ENCODE data around the gene TIAM2.
"Not testable (repeated sequence)": the region's sequence is repeated elsewhere in the genome, so short reads cannot be mapped to it uniquely, and the experiment has no call there.

TIAM2 gene

DNA sequence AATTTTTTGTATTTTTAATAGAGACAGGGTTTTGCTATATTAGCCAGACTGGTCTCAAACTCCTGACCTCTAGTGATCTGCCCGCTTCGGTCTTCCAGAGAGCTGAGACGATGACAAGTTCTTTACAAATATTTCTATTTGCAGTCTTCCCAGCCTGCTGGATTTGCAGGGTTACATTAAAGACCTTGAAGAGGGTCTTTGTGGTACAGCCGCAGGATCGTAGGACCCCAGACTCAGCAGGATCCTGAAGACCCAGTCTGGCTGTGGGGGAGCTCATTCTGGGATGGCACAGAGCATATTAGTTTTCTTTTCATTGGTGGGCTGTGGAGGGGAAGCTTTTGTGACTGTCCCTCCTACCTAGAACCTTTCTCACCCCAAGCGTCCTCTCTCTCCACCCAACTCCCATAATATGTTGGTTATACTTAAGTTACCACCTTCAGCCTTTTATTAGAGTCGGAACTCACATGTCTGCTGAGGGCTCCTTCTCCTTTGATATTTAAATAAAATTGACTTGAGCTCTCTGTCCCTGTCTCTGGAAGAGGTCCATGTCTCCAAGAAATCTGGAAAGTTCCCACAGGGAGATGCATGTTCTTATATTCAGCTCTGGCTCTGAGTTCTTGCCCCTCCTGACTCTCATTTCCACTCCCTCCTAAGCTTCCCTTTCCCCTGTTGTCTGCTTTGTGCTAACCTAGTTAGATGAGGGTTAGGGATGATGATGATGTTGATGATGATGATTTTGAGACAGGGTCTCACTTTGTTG is 72.0 kb downstream of the TIAM2 start:
- no peak for FAIRE-seq

DNA sequence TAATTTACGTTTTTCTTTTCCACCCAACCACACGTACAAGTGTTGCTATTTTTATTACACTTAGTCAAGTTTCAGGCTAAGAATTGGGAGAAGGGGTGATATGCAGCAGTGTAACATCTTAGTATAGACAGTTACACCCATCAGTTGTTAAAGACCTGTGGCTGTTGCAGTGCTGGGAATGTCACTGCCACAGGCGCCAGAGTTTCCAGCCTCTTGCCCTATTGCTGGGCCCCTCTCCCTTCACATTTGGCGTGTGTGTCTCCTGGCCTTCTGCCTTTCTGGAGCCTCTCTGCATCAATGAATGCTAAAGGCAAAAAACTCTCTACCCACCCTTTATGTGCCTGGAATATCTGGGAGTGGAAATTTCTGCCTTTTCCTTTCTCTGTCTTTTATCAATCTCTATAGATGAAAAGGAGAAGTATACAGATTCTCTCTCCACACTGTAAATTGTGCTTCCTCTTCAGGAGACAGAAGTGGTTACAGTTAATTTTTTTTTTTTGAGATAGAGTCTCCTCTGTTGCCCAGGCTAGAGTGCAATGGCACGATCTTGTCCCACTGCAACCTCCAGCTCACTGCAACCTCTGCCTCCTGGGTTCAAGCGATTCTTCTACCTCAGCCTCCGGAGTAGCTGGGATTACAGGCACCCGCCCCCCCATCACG is 73.0 kb downstream of the TIAM2 start:
- no peak for FAIRE-seq

DNA sequence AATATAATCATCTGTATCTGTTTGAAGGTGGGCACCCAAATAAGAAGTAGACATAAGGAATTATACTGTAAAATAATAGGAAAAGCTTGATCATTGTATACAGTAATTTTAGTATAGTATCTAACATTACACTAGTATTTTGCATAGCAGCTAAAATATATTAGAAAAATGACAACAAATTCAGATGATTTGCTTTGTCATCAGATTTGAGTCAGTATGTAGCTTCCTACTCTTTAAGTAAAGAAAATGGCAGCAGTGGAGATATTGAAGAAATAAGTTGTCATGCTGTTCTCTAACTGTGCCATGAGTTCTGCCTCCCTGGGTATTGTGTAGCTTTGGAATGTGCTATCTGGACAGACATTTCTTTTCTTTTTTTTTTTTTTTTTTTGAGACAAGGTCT is 74.4 kb downstream of the TIAM2 start:
- FAIRE-seq: no peak

DNA sequence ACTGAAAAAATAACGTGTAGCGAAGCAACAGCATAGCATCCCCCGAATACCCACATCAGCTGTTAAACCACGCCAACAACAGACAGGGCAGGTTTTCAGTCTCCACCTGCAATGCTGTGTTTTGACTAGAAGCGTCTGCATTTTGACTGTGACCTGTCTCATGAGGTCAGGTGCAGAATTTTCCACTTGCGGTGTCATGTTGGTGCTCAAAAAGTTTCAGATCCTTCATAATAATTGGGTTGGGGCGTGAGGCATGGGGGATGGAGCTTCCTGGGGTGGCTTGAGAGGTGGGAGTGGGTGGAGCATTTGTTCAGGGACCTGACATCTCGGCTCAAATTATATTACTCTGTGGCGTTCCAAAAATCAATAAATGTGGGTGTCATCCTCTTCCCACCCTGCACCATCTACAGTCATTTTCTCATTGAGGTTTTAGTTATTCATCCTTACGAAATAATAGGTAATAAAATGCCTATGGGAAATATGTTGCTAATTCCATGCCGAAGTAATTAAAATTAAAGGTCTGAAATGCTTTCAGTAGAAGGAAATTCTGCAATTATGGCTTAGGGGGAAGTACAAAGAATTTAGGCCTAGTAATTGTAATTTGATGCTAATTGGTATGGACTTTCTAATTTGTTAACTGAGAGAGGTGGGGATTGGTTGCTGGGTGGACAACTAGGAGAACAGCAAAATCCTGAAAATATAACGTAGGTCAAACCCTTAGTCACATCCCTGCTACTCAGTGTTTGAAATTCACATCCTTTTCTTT is 81.0 kb downstream of the TIAM2 start:
- FAIRE-seq: no peak

DNA sequence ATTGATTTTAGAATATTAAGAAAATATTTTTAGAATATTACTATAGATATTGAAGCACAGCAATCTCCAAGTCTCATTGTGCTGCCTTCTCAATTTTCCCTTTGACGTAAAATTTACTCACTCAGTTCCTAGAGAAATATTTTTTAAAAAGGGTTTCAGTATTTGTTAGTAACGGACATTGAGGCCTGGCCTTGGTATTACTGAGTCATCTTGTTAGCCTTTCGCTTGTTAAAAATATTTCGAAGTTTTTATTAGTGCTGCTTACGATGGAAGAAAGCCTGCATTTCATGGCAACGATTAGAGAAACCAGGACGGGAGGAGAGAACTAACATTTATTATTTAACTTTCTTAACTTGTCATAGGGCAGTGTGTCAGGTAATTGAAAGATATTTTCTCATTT is 82.2 kb downstream of the TIAM2 start:
- no peak for FAIRE-seq

DNA sequence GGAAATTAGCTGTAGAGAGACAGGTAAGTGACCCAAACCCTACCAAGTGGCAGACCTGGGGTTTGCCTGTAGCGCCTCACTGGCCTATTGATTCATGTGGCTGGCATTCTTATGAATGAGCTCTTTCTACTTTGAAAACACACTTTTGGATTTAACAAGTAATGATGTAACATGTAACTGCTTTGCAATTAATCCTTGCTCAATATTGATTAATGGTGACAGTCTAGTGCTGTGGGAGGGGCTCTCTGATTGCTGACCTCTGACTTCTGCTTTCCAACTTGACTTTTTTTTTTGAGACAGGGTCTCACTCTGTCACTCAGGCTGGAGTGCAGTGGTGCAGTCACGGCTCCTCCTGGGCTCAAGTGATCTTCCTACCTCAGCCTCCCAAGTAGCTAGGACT is 82.7 kb downstream of the TIAM2 start:
- no peak for FAIRE-seq

DNA sequence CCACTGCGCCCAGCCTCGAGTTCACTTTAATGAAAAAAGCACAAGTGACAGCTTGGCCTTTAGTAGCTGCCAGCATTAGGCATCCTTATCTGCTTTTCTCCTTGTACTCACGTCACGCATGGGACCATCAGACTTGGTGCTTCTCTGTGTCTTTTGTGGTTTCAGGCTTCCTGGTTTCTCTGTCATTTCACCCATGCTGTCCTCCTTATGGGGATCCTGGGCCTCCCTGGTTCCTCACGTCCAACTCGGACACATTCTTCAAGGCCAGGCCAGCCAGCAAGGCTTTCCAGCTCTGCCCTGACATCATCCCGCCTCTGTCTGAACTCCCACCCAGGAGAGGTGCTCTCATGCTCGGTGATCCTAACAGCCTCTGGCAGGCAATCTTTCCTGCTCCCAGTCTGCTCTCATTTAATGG is 83.2 kb downstream of the TIAM2 start:
- no peak for FAIRE-seq

DNA sequence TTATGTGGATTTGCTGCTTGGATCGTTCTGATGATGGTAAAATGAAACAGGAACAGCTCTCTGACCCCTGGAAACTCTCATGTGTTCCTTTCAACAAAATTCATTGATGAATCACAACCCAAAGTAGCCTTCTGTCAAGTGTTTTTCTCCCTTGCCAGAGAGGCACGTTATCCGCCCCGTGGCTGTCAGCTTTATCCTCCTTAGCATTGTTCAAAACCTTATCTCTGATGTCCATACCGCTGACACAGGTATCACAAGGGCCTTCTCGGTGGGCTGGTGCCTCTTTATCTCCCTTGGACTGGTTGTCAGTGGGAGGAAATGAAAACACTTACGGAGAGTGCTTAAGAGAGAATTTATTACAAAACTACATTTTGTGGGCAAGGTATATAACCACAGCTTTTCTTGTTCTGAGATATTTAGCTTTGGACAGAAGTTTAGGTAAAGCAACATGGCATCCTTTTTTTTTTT is 84.9 kb downstream of the TIAM2 start:
- no peak for FAIRE-seq

DNA sequence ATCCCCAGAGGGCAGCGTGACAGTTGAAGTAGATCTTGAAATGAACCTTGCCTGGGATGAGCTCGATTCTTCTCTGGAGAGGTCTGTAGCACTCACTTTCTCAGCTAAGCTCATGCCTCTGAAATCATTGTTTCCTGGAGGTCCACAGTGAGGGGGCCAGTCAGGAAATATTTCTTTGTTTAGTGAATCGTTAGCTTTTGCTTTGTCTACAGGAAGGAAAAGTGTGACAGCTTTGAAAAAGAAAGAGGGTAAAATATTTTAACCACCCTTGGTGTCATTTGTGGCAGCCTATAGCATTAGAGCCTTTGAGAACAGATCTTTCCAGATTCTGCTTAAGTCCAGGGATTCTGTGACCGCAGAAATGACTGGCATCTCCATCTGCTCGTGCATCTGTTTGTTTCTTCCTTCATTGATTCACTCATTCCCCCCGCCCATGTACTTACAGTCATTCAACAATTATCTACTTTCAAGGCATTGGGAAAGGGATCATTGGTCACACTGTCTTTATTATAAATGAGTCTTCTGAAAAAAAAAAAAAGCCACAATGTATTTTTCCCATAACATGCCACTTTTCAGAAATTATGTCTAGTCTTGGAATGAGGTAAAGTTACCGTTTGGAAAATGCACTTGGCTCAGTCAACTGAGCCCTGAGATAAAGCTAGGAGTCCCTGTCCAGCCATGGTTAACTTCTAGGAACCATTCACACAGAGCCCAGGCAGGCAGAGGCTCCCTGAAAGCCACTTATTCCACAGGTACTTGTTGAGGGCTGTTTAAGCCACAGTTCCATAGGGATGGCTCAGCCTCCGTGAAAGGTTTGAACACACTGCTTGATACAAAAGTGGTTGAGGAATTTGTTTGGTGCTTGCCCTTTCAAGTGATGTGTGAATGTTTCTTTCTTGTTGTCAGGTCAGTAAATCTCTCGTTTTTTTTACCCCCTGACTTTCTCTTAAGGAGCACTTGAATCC is 86.0 kb downstream of the TIAM2 start:
- no peak for FAIRE-seq

DNA sequence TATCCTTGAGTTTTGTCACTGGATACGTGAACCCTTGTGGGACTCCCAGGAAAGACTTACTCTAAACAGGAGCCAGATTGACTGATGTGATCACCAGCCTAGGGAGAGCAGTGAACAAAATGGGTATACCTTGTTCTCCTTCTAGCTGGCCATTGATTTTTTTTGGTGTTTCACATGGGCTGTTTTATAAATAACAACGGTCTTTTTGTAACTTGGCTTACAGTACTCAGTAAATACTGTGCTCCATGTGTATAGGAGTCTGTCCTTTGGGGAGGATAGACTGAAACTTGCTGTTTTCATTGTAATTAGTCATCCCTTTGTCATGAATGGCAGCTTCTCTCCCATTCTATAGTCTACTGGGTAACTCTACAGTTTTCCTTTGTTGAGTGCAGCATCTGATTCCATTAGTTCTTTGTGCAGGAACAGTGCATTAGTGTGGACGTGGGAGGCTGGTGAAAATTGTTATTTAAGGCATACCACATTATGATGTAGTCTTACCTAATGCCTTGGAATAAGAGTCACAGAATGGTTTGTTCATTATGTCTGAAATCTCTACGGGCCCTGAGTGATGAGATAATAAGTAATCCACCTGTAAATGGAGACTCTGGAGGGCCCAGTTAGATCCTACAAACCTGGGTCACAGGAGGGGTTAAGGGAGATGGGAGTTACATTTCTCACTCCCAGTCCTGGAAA is 89.5 kb downstream of the TIAM2 start:
- no peak for FAIRE-seq

DNA sequence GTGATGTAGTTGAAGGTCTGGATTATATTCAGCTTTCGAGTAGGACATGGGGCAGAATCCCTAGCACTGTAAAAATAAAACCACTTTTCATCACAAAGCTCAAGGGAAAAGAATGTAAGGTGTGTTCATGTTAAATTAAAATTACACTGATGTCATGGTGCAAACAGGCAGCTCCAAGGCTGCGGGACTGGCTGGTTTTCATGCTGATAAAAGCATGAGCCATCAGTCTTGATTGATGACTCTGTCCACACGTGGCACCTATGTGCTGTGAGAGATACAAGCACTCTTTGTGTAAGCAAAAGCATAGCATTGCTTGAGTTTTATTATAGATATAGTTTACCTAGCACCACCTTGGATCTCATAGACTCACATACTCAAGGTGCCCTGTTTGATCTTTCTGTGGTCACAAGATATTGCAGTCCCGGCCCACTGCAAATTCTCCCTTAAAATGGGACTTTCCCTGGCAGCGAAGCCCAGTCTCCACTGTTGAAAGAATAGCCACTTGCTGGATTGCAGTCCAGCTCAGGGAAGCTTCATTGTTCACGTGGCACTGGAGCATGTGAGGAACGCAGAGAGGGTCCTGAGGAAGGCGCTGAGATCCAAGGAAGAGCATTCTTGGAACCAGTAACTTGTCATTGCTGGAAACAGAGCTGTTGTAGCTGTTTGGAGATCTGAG is 90.6 kb downstream of the TIAM2 start:
- FAIRE-seq: no peak

DNA sequence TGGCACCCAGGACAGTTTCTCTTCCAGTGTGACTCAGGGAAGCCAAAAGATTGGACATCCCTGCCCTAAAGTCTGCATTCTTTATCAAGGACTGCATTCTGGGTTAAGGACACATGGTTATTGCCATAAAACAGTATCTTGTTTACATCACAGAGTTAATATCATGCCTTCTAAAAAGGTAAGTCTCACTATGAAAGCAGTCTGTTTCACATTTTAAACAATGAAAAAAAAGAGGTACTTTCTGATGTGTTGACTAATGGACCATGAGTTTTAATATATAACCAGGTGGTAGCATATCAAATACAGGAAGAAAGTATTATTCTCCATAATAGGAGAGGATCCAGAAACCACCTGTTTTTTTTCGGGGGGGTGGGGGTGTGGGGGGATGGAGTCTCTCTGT is 93.7 kb downstream of the TIAM2 start:
- FAIRE-seq: no peak

DNA sequence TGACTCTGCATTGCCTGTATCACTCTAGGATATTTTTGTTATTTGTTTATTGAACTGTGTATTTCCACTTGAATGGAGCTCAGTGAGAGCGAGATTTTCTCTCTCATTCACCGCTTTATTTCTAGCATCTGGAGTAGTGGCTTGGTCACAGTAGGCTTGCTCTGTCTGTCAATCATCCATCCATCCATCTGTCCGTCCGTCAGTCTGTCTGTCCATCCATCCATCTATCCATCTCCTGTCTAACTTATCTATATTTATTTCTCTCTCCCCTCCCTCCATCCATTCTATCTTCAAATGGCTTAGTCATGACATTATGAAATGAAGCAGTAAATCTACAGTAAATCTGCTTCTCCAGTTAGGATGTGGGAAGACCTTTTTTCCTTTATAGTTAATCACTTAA is 94.6 kb downstream of the TIAM2 start:
- FAIRE-seq: no peak

DNA sequence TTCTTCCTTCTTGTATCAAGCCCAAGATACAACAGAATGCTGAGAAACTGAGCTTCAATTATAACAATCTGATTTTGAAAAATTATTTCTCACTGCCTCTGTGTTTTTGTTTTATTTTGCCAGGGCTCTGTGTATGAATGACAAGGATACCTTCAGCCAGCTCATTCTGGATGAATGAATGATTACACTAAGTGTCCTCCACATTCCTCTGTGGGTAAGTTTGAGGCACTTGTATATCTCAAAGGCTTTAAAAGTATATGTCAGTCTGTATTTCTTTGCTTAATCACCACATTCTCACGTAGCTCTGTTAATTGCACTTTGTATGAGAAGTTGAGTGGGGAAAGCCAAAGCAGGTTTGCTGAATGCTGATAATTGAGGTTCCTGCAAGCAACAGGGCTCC is 95.1 kb downstream of the TIAM2 start:
- FAIRE-seq: no peak

DNA sequence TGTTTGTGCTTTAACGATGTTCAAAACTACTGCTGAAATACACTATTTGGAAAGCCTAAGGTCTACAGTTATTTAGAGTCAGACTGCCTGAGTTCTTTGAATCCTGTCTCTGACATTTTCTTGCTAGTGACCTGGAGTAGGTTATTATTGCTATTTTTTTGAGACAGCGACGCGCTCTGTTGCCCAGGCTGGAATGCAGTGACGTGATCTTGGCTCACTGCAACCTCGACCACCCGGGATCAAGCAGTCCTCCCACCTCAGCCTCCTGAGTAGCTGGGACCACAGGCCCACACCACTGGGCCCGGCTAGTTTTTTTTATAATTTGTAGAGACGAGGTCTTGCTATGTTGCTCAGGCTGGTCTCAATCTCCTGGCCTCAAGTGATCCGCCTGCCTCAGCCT is 96.6 kb downstream of the TIAM2 start:
- FAIRE-seq: no peak

DNA sequence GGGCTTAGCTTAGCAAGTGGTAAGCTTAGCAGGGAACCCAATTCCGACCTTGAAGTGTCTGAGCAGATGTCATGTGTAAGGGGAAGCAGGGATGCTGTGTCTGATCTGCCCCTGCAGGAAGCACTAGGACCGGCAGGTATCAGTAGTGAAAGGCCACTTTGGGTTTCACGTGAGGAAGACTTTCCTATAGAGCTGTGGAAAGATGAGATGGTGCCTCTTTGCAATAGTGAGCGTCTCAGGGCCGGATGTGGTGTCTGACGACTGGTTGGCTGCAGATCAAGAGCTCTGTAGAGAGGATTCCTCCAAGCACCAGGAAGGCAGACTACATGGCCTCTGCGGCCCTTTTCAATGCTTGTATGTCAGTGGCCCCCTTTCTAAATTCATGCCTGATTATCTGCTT is 98.3 kb downstream of the TIAM2 start:
- no peak for FAIRE-seq

DNA sequence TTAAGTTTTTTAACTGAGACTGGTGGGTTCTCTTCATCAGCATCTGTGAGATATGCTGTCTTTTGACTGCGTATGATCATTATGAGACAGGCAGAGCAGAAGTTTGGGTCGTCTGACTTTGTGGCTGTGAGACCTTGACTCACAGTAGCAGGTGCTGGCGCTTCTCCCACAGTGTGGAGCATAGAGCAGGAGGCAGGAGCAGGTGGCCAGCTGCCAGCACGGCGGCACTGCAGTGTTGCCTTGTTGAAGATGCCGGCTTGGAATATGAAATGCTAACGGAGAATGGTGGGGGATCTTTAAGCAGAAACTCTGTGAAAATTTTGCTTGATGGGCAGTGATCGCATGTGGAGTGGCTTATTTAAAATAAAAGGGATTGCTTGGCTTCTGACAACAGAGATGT is 105.0 kb downstream of the TIAM2 start:
- no peak for FAIRE-seq

DNA sequence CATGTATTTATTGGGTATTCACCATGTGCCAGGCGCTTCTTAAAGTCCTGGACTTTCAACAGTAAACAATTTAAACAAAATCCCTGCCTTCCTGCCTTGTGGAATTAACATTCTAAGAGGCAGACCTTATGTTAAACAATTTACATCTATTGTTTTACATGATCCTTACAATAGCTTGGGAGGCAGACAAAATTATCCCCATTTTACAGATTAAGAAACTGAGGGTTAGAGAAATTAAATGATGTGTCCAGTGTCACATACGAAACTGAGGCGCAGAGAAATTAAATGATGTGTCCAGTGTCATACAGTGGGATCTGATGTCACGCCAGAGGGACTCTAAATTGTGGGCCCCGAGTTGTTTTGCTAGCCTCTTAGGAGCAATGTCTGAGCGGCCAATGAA is 105.5 kb downstream of the TIAM2 start:
- no peak for FAIRE-seq

DNA sequence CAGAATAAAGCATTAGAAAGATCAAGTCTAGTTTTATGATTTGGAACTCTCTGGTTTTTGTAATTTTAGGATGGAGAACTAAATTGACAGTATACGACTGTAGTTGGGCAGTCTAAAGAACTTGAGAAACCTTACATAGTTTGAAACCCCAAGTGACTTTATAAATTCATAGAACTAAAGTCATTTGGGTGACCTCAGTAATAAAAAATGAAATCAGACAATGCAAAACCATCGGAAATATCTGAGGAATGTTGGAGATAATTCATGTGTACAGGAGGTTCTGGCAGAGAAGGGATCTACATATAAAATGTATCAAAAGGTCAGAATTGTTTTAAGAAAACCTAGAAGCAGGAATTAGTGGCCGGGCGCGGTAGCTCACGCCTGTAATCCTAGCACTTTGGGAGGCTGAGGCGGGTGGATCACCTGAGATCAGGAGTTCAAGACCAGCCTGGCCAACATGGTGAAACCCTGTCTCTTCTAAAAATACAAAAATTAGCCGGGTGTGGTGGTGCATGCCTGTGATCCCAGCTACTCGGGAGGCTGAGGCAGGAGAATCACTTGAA is 108.0 kb downstream of the TIAM2 start:
- FAIRE-seq: not testable (repeated sequence)

DNA sequence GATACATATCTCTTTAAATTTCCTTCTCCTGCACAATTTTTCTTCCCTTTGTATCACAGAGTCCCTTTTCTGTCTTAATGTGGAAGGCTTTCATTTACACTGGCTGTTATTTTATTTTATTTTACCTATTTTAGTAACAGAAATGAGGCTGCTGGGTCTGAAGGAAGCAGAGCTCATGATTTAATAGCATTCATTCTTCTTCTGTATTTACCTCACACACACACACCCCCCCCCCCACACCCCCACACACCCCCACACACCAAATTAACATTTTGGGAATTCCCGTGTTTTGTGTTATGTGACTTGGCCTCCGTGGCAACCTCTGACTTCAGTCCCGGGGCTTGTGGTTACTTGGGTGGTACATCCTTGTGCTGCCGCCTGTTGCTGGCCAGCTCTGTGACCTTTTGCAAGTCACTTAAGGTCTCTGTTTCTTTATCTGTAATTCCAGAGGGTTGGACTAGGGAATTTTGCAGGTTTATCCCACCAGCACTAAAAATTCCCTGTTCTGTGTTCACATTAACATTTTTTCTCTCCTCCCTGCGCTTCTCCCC is 108.8 kb downstream of the TIAM2 start:
- FAIRE-seq: no peak

Measured in A204.1 (cell line).